ENCODE data around the gene FAM120B.

Gene FAM120B

DNA sequence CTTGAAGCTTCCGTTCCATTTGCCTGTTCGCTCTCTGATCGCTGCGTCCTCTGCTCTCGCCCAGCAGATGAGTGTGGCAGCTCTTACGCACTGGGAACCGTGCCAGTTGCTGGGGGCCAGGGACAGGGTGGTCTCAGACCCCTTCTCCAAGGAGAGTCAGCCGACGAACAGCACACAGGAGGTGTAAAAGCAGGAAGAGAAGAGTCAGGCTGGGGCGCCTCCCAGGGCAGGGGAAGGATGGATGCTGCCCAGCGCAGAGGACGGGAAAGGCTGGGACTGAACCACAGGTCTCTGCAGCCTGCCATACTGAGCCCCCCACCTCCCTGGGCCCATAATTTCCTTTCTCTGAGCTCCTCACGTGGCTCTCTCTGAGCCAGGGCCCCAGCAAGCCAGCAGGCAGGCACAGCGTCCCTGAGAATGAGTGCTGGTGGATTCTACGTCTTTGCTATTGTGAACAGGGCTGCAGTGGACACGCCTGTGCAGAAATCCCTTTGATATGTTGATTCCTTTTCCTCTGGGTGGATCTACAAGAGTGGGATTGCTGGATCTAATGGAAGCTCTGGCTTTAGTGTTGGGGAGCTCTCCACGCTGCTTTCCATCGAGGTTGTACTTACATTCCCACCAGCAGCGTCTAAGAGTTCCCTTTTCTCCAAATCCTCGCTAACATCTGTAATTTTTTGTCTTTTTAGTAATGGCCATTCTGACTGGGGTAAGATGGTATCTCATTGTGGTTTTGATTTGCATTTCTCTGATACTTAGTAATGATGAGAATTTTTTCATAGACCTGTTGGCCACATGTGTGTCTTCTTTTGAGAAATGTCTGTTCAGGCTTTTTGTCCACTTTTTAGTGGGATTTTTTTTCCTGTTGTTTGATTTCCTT is 142.4 kb downstream of the FAM120B start:
- no peak for DNase-seq

DNA sequence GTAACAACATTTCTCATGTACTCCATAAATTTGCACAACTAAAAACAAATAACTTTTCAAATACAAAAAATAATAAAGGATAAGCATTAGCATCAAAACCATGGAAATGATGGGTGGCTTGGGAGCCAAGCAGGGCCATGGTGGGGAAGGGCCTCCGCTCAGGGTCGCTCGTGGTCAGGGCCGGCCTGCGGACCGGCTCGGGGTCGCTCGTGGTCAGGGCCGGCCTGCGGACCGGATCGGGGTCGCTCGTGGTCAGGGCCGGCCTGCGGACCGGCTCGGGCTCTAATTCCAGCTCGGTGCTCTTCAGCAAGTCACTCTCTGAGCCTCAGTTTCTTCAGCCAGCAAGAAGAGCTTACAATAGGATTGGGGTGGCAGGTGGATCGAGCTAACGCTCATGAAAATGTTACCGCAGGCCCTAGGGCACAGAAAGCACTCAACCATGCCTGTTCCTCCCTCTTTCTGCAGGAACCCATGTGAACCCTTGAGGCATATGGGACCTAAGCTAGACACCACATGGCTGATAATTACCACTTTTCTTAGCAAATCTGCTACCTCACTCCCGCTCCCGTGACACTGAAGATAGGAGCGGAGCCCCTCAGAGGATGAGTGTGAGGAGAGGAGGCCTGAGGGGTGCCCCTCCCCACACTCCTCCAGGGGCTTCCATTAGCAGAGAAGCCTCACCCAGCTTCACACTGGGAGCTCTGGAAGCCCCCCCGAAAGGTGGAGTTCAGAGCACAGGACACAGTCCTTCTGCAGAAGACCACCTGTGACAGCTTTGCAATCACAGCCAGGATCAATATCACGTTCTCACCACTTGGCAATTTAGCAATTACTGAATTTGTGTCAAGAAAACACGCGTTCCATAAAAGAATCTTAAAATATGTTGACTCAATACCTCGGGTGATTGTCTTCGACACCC is 143.5 kb downstream of the FAM120B start:
- no peak for DNase-seq

DNA sequence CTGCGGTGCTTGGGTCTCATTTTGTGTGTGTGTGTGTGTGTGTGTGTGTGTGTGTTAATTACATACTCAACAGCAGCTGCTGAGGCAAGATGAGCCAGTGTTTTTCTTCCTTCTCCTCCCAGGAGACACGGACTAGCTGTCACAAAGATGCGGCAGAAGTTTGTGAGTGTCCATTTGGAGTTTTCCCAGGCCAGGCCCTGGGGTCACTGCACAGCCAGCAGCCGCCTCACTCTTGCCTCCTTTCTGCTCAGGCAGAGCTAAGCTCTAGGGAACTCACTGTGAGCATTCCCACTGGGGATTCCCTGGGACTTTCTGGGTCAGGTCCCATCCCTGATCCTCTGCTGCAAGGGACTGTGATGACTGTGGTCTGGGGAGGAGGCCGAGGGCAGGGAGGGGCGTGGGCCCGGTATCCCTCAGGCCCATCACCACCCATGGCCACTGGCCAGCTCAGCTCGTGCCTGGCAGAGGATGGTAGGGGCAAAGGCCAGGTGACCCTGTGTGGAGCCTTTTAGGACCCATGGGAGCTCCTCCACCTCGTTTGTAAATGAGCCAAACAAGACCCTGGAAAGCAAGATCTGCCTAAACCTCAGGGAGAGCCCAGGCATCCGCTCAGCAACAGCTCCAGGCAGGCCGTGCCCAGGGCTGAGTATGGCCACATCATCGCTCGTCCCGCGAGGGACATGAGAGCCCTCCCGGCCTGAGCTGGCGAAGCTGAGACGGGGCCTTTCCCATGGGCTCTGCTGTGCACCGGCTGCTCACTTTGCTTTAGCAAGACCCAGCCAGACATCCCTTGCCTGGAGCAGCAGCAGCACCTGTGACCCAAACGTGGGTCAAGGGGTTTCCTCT is 144.6 kb downstream of the FAM120B start:
- no peak for DNase-seq

DNA sequence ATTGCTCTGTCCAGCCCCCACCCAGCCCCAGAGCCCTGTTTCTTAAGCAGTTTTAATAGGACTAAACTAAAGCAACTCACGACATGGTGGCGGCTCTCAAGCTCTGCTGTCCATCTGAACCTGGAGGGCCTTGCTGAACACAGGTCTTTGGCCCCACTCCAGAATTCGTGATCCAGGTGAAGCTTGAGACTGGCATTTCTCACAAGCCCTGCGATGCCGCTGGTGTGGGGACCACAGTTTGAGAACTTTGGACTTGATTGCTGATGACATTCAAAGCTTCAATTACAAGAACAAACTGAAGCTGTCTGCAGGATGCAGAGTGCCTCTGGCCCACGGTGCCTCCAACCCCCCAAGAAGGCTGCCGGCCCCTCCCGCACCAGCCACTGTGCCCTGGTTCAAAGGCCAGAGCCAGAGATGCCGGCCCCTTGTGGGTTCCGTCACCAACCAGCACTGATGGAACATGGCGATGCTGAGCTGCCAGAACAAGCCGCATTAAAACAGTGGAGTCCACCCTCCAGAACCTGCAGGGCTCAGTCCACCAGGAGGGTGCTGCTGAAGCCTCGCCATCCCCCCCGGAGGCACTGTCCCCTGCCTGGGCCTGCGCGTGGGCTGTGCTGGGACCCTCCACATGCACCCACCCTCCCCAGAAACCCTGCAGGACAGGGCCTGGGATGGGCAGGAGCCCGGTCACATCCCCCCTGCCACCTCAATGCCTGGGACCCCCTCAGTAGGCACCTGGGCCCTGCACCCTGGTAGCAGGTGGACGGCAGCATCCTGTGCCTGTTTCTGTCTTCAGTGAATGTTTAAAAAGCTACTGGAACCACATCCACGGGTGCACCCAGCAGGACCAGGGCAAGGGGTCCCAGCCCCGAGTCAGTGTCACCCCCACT is 145.4 kb downstream of the FAM120B start:
- no peak for DNase-seq

DNA sequence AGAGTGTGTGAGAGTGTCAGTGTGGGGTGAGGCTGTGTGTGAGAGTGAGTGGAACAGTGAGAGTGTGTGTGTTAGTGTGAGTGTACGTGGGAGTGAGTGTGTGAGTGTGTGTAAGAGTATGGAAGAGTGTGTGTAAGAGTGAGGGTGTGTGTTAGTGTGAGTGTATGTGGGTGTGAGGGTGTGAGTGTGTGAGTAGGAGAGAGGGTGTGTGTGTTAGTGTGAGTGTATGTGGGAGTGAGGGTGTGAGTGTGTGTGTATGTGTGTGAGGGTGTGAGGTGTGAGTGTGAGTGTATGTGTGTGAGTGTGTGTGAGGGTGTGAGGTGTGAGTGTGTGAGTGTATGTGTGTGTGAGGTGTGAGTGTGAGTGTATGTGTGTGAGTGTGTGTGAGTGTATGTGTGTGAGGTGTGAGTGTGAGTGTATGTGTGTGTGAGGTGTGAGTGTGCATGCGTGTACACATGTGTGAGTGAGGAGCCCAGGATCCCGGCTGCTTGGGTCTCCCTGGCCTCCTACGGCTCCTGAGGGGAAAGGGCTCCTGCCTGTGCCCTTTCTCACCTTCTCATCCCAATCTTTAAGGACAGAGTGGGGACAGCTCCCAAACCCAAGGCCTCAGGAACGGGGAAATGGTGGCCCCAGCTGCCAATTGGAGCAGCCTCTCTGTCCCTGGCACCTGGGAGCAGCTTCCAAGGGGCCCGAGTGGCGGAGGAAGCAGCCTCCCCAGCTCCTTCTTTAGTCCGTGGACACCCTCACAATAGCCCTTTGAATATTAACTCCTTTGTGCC is 146.4 kb downstream of the FAM120B start:
- DNase-seq, result no peak

DNA sequence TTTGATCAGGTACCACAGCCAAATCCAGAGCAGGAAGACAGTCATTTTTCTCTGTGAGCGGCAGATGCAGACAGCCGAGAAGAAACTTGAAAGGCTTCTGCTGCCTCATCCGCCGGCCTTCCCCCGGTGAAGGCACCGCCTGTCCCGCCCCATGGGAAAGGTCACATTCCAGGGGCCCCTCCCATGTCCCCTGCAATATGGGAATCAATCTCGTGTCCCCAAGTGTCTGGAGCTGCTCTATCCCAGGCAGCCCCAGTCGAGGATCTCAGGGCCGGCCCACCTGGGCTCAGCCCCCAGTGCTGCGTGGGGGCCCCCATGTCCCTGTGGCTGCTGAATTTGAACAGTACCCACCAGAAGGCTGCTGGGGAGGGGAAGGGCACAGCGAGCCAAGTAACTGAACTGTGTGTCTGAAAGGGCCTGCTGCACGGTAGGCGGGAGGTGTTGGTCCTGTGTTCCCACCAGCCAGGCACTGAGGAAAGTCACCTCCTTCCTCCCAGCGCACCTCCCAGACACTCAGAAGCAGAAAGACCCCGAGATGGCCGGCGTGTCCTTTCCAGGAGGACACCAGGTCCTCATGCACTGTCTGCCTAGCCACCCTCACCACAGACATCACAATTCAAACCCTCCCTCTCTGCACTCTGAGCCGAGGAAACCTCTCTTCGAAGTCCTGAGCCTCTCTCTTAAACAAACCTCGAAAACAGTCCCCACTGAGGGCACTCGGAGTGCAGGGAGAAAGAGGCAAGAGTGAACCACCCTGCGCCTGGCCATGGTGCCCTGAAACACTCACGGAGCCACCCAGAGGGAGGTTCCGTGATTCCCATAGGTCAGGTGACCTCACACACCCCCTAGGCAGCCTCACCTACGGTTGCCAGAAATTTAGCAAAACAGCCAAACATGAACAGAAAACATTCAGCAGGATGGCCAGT is 147.3 kb downstream of the FAM120B start:
- DNase-seq, result no peak

DNA sequence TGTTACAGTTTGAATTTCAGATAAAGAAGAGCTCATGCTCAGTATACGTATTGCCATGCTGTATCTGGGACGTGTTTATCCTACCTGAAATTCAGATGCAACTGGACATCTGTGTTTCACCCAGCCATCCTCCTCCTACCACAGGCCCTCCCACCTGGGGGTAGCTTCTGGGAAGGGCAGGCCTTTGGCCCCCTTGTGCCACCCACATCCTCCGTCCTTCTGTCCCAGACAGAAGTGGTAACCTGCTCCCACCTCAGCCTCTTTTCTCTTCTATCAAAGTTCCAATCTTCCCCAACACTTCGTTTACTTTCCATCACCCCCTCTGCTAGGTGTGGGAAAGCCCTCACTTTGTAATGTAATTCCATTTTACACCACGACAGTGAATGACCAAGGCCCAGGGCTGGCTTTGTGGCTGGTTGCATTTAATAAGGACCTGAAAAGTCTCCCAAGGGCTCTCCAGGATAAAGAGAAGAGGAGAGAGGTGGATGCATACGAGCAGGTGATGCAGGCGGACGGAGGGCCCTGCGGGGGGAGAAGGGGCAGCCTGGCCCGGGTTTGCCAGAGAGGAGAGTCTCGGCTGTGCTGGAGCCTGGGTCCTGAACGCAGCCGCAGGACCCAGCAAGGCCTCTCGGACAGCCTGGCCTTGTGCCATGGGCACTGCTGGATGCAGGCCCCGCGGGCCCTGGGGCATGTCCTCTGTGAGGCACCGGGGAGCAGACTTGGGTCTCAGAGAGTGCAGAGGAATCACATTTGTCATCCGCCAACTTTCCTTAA is 148.1 kb downstream of the FAM120B start:
- no peak for DNase-seq

DNA sequence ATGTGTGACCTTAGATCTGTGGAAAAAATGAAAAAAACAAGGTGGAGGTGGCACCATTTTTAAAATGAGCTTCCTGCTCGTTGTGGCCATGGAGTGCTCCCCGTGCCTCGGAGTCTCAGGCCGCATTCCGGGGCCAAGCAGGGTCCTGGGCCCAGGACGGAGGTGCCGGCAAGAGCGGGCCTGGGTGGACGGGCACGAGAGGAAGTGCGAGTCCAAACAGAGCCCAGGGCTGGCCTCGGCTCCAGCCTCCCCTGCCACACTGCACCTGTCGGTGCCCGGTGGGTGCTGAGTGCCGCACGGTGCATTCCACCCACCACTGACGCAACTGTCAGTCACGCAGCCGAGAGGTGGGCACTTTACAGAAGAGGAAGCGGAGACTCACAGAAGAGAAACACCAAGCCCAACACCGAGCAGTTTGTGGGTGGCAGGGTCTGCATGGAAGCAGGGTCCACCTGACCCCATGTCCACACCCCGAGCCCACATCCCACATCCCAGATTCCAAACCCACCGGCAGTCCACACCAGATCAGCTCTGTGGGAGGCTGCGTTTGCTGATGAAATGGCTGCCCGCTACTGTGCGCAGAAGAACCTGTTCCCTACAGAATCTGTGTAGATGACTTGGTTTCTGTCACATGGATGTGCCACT is 148.9 kb downstream of the FAM120B start:
- no peak for DNase-seq

DNA sequence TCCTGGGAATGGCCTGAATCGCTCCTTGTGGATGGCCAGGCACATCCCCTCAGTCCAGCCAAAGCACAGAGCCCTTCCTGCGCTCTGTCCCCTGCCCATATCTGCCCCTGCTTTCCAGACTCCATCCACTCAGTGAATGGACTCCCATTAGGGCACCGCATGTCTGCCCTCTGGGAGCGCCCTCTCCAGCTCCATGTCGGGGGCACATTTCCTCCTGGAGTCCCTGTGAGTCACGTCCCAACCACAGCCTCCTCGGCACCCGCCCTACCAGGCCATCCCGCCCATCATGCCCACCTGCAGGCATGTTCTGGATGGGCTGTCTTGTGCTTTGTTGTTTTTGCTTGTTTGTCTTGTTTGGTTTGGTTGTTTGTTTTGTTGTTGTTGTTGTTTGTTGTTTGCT is 149.8 kb downstream of the FAM120B start:
- DNase-seq, result no peak

Data from effector CD4-positive, alpha-beta T cell (primary cell).